Stimulated activated CD4-positive, alpha-beta T cell treated with anti-CD3 and anti-CD28 coated beads, Interleukin-1b, Interleukin-23, amount 100 ng/mL, for 24 hours (primary cell): ENCODE data around the gene SLC28A1.
"Not testable (repeated sequence)": the region's sequence is repeated elsewhere in the genome, so short reads cannot be mapped to it uniquely, and the experiment has no call there.

Source experiments
- DNase-seq, 4 experiments: peaks; one replicate each; pipeline ENCODE4 v3.0.0-alpha.2; 2020; ENCODE audit warnings: low read depth in 4 of 4, low spot score in 1 of 4

SLC28A1 gene

DNA sequence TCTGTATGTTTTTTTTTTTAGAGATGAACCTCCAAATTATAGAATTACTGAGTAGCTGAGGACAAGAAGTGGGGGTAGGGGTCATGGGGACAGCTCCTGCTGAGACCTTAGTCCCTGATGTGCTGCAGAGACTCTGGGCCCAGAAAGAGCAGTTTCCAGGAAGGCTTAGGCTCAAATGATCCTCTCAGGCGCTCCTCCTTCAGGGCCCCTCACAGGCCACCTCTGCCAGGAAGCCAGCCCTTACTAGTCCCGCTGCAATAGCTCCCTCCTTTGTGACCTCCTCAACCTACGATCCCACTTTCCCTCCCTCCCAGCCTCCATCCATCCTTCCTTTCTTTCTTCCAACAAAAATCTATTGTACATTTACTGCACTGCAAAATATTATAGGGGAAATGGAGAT lies 24.6 kb downstream of the SLC28A1 start:
- DNase-seq = no peak

DNA sequence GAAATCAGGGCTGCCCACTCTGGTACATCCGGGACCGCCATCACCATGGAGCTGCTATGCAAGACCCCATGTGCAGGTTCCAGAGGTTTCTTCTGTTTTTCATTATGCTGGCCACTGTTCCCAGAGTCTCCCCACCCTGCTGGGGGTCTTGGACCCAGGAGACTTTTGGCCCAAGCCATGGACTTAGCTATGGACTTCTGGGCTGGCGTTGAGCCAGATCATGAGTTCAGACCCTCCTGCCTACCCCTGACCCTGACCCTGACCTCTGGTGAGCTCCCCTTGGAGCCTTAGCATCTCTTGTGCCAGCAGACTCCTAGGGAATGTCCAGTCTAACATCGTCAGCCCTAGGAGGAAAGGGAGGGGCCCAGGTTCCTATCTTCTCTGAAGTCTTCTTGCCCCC lies 25.3 kb downstream of the SLC28A1 start:
- no peak for DNase-seq

DNA sequence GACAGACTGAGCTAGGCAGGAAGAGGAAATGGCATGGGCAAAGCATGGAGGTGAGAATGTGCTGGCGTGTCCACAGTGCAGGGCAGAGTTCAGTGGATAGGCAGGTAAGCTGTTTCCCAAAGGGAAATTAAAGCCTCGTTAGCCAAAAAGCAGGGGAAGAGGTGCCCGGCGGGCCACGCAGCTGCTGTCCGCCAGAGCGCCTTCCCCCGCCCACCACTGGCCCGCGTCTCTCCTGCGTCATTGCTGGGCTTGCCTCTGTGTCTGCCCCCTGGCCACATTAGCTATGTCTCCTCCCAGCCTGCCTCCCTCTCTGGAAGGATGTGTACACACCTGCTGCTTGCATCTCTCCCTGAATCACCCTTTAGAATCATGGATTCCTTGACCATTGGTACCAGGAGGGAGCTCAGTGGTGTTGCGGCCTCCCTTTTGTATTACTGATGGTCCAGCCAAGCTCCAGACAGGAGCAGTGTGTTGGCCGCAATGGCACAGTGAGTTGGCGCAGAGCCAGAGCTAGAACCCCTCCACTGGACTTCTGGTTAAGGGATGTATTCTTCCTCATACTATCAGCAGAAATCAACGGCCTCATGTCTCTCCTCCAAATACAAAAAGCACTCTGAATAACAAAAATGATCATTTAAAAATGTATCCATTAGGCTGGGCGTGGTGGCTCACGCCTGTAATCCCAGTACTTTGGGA lies 26.6 kb downstream of the SLC28A1 start:
- no peak for DNase-seq

DNA sequence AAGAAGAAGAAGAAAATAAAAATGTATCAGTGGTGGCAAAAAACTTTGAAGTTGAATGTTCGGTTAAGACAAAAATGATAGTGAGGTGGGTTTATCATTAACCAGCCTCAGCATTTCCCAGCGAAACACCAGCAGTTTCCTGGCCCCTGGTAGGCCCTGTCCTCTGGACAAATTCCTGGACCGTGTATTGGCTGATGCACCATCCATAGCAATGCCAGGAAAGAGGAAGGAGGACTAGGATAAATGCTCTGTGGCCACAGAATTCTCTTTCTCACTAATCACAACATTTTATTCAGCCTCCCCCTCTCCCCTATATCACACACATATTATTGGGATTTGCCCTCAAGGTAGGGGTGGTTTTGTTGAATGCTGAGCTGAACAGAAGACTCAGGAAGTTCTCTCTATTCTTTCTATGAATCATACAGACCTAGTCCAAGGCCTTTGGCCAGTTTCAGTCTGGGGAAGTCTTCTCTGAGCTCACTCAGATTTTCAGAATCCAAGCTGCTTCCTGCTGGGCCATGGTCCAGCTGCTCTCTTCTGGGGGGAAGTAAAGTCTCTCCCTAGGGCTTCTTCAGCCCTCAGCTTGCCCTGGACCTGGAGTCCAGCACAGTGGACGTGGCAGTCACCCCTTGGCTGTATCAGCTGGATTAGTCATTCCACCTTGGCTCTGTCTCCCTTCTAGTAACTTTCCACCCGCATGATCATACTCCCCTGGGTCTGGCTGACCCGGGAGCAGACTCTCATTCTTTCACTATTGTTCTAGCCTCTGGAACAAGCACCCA lies 27.6 kb downstream of the SLC28A1 start:
- DNase-seq = no peak

DNA sequence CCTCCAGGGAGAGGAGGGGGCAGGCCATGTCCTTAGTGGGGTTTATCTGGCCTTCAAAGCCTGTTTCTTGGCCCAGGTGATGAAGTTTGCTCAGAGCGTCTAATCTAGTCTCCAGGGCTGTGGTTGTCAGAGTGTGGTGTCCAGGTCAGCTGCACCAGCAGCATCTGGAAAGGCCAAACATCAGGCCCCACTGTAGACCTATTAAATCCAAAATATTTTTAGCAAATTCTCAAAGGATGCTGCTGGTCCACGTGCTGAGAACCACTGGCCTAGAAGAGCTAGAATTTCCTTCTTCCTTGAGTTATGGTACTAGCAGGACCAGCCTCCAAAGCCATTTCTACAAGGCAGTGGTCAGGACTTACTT lies 28.9 kb downstream of the SLC28A1 start:
- DNase-seq = no peak

DNA sequence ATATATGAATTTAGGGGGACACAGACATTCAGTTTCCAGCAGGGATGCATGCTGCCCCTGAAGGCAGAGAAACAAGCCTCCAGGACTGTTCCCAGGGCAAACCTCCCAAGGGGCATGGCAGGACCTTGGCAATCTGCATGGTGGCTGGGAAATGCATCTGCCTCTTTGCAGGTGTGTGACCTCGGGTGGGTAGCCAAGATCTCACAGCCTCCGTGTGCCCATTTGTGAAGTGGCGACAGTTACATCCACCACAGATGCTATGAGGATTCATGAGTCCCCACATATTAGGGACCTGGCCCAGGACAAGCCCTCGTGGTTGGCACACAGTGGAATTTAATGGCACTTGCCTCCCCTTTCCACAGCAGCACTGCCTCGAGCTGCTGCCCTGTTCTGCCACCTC lies 29.9 kb downstream of the SLC28A1 start:
- DNase-seq = no peak

DNA sequence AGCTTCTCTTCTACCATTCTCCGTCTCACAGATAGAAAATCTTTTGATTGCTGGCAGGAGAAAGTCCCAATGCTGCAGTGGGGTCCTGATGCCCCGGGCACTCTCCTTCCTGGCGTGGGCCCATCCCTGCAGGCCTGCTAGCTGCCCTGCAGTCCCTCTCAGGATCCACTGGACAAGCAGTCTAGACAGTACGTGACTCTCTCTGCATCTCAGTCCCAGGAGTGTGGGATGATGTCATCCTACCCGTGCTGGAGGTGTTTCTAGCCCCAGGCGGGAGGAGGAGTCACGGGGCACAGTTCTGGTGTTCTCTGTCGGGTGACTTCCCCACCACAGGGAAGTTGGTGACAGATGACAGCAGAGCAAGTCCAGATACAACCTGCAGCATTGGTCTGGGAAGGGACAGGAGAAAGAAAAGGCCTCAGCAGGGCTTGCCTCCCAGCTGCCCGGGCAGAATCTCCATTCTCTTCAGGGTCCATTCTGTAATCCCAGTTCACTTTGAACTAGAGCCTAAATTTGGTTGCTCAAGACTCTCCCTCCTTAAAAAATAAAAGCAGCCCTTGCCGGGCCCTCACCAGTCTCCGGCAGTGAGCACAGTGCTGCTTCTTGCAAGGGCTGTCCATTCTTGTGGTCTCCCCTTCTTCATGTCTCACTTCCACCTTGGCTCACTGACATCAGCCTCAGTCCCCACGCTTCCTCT lies 30.6 kb downstream of the SLC28A1 start:
- peak in 2 of 4 experiments; percentile 6 to 46 for DNase-seq

DNA sequence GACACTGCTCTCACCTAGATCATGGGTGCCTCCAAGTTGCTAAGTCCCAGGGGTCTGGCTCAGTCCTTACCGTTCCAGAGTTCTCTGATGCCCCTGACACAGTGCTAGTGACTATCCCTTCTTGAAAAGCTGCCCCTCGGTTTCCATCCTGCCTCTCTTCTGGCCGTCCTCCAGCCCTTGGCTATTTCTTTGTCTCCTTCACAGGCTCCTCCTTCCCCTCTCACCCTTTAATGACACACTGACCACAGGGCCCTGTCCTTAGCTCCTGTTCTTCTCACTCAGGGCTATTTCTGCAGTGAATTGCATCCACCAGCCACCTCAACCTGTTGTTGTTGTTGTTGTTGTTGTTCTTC lies 31.1 kb downstream of the SLC28A1 start:
- DNase-seq = no peak

DNA sequence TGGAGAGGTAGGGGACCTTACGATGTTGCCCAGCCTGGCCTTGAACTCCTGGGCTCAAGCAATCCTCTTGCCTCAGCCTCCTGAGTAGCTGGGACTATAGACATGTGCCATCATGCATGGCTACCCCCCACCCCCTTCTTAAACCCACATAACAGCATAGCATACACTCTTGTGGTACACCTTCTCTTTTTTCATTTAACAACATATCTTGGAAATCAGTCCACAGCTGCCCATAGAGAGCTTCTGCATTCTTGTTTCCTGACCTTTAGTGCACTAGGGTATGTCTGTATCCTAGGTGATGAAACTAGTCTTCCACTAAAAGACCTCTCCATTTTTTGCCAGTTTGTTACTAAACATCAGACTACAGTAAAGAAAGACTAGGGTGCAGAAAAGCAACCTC lies 33.0 kb downstream of the SLC28A1 start:
- no peak for DNase-seq

DNA sequence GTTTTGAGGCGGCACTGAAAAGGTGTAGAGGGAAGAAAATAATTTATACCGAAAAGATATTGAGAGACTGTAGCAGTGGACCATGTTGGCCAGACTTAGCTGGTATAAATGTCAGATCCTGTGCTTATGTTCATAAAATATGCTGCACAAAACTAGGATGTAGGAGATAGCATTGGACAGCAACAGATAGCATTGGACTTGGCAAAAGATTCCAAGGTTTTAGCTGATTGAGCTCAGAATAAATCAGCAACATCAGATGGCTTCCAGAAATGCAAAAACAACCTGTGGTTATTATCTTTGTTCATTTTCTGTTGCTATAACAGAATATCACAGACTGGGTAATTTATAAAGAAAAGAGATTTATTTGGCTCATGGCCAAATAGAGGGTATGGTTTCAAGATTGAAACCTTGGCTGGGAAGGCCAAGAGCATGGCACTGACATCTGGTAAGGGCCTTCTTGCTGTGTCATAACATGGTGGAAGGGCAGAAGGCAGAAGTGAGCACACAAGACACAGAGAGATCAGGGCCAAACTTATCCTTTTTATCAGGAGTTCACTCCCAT lies 34.7 kb downstream of the SLC28A1 start:
- DNase-seq = no peak

DNA sequence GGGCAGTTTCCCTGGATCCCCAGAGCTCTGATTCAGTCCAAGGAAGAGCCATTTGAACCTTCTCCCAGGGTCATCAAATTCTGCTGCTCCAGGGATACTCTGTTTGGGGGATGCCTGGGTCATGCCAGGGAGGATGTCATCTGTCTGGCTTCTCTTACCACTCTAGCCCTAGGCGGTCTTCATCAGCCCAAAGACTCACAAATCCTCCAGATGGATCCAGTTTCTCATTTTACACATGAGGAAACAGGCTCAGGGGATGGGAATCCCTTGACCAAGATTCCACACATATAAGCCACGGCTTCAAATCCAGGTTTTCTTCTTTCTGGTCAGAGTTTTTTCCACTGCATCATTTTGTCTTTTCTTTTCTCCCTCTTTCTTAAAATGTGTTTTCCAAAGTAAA lies 36.7 kb downstream of the SLC28A1 start:
- DNase-seq = no peak

DNA sequence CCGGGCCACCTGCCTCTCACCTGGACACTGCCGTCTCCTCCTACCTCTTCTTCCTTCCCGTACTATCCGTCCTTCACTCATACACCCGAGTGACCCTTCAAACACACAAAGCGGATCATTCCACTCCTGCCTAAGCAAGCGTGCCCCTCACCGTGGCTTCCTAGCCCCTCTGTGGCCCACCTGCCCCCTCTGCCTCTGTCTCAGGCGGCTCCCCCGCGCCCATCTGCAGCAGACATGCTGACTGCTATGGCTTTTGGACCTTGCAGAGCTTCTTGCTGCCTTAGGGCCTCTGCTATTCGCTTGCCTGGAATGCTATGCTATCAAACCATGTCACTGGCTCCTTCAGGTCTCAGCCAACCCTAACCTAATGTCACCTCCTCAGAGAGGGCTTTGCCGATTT lies 38.1 kb downstream of the SLC28A1 start:
- no peak for DNase-seq

DNA sequence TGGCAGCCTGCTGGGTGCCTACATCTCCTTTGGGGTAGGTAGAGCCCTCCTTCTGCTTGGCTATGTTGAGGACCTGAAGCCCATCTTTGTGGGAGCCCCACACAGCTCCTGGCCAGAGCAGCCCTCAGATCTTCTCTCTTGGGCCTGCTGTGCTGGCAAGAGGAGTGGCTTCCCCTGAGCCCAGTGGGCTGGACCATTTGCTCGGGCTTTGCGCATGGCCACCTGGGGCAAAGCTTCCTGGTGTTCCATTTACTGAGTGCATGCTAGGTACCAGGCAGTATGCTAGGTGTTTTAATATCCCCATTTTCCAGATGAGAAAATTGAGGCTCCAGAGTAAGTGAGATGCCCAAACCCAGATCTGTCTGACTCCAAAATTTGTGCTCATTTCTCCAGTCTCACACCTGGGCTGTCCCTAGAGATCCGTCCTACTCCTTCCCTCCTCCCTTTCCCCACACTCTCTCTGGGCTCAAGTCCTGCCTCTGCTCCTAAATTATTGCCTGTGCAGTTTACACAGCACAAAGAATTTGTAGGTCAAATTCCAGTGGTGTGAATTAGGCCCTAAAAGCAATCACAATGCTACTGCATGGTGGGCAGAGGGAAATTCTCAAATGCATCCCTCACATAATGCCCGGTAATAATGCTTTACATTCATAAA lies 39.7 kb downstream of the SLC28A1 start:
- no peak for DNase-seq

DNA sequence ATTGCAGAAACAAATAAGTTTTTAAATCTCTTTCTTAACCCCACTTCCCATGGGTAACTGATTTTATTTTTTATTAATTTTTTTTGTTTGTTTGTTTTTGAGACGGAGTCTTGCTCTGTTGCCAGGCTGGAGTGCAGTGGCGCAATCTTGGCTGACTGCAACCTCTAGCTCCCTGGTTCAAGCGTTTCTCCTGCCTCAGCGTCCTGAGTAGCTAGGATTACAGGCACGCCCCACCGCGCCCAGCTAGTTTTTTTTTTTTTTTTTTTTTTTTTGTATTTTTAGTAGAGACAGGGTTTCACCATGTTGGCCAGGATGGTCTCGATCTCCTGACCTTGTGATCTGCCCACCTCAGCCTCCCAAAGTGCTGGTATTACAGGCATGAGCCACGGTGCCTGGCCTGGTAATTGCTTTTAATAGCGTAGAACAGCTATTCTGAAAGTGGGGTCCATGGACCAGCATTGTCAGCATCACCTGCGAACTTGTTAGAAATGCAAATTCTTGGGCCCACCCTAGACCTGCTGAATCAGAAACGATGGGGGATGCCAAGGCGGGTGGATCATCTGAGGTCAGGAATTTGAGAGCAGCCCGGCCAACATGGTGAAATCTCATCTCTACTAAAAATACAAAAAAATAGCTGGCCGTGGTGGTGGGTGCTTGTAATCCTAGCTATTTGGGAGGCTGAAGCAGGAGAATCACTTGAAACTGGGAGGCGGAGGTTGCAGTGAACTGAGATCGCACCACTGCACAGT lies 40.5 kb downstream of the SLC28A1 start:
- not testable (repeated sequence) for DNase-seq

DNA sequence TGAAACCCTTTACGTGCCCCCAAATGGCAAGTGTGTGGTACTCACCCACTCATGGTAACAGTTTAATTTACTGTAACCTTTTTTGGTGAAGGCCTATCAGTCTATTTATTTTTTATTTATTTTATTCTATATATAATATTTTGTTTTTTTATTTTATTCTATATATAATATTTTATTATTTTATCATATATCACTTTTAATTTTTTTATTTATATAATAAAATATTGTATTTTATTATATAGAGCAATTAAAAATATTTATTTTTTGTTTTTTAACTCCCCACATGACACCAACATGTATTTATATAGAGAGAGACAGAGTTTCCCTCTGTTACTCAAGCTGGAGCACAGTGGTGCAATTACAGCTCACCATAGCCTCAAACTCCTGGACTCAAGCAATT lies 41.4 kb downstream of the SLC28A1 start:
- no peak for DNase-seq

DNA sequence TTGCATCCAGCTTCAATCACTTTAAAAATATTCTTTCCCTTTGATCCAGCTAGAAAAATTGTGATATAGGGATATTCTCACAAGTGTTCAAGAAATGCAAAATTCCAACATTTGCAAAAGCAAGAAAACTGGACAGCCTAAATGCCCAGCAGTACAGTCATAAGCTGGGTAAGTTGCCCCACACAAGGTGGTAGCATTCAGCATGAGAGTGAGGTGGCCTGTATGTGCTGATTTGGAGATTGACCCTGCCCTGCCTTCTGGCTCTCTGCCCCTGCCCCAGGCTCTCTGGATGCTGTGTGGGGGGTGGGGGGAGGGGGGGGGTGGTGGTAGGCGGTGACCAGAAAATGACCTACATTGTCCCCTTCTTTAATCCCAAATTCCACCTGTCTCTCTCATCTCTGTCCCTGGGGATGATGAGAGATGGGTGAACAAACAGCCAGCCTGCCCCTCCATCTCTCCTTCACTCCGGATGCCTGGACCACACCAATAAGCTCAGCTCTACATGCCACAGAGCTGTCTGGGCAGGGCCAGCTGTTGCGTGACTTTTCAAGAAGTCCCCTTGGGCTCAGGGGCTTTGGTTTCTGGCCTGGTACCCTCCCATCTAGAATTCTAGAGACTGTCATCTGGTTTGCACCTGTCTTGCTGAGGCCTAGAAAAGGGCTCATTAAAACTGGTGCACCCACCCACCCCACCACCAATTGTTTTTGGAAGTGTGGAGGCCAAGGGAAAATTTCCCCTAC lies 42.2 kb downstream of the SLC28A1 start:
- DNase-seq = no peak

DNA sequence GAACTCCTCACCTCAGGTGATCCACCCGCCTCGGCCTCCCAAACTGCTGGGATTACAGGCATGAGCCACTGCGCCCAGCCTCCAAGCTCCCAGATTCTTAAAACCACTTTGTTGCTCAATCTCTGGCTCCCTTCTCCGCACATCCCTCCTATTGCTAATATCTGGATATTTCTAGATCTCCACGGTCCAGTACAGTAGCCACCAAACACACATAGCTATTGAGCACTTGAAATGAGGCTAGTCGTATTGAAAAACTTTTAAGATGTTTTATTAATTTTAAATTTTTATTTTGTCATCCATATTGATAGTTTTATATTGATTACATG lies 44.3 kb downstream of the SLC28A1 start:
- no peak for DNase-seq

DNA sequence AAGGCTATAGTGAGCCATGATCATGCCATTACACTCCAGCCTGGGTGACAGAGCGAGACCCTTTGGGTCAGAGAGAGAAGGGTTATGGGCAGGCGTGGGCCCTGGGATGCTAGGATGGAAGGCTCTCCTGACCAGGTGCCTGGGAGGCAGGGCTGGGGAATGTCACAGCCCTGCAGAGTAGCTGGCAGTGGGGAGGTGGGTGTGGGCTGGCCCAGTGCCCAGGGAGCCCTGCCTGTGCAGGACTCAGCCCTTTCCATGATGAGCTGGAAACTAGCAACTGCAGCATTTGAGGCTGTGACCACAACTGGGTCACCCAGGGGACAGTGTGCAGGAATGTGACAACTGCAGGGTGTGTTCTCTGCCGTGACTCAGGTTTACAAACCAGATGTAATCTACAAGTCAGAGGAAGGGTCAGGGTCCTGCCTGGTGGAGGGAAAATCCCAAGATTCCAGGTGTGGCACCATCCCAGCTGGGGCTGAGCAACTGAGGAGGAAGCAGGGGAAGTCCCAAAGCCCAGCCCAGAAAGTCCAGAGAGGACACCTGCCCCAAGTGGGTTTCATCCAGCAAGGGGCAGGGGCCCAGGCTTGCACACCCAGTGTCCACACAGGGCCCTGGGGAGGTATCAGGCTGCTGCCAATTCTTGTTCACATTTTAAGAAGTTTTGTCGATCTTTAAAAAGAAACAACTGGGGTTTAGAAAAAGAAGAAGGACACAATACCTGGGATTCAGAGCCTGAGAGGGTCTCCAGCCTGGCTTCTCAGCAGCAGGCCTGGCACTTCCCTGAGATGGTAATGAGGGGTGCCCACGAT lies 45.5 kb downstream of the SLC28A1 start:
- DNase-seq = no peak

DNA sequence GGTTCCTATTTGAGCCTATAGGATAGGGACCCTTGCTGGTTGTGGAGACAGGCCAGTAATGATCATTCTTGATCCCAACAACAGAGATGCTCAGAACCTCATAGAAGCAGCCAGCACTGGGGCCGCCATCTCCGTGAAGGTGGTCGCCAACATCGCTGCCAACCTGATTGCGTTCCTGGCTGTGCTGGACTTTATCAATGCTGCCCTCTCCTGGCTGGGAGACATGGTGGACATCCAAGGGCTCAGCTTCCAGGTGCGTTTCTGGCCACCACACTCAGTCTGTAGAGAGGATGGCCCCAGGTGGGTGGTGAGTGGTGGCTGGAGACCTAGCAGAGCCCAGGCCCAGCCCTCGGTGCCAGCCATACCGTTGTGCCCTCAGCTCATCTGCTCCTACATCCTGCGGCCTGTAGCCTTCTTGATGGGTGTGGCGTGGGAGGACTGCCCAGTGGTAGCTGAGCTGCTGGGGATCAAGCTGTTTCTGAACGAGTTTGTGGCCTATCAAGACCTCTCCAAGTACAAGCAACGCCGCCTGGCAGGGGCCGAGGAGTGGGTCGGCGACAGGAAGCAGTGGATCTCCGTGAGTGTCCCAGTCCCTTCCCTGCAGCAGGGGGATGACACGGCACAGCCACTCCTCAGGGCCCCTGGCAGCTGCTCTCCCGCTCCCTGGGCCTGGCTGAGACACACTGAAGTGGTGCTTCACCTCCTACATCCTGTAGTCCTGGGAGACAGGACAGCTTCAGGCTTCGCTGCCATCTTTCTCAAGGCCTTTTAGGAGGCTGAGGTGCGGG lies 50.7 kb downstream of the SLC28A1 start:
- no peak for DNase-seq
